Lung (tissue), 12 donors: ENCODE results near the gene ADGRA3. TPM values are rescaled to one million over a fixed set of nuclear protein-coding genes. Genes with fewer than 3 reads are reported as not detected.

Experiments used
- ATAC-seq: fragments of 200-7000 bp; cut with Tn5 transposase; one replicate; pipeline ENCODE4 v1.9.1; 2020; ENCODE audit warnings: moderate number of reproducible peaks; ENCODE audit not compliant: insufficient read depth, low FRiP score
- DNase-seq, 3 donors: peaks; one replicate each; pipeline ENCODE4 v3.0.0-alpha.2; 2013 to 2017
- H3K27ac ChIP-seq, 2 donors: one replicate each; pipeline ENCODE4 v1.5.1; 2013; ENCODE audit warnings: mild to moderate bottlenecking in 2 of 2, moderate library complexity in 2 of 2, control low read depth in 1 of 2, inconsistent platforms in 1 of 2, low read depth in 1 of 2, low read length in 1 of 2
- H3K27me3 ChIP-seq, 3 donors: one replicate each; pipeline ENCODE4 v1.5.1; 2013; ENCODE audit warnings: low read length in 2 of 3; ENCODE audit not compliant: control insufficient read depth in 3 of 3, insufficient read depth in 3 of 3
- H3K36me3 ChIP-seq, 4 donors: one replicate each; pipeline ENCODE4 v1.5.1; 2013; ENCODE audit warnings: low read length in 4 of 4, mild to moderate bottlenecking in 1 of 4, moderate library complexity in 1 of 4; ENCODE audit not compliant: control insufficient read depth in 4 of 4, insufficient read depth in 4 of 4
- H3K4me1 ChIP-seq, 5 donors: one replicate each; pipeline ENCODE4 v1.5.1; 2013; ENCODE audit warnings: low read length in 5 of 5, mild to moderate bottlenecking in 2 of 5, moderate library complexity in 1 of 5; ENCODE audit not compliant: control insufficient read depth in 5 of 5, insufficient read depth in 5 of 5
- H3K4me3 ChIP-seq: one replicate; pipeline ENCODE4 v1.5.1; 2013; ENCODE audit warnings: mild to moderate bottlenecking, control low read depth, moderate library complexity
- H3K9ac ChIP-seq, 2 donors: one replicate each; pipeline ENCODE4 v1.5.1; 2013; ENCODE audit warnings: low read length in 2 of 2, control low read depth in 1 of 2; ENCODE audit not compliant: insufficient read depth in 1 of 2
- H3K9me3 ChIP-seq, 4 donors: one replicate each; pipeline ENCODE4 v1.5.1; 2013; ENCODE audit warnings: low read length in 3 of 4, mild to moderate bottlenecking in 1 of 4, moderate library complexity in 1 of 4; ENCODE audit not compliant: control insufficient read depth in 4 of 4, insufficient read depth in 3 of 4
- CTCF ChIP-seq: IDR thresholded peaks from 2 replicates; pipeline ENCODE4 v1.5.1; 2012; ENCODE audit warnings: mild to moderate bottlenecking; ENCODE audit errors: control extremely low read depth, extremely low read depth
- WGBS, 2 donors: extraction: QIAGEN DNeasy Blood & Tissue Kit; methylation state at CpG; one replicate each; pipeline ENCODE4 v1.1.7; 2013; 5-methylcytosine and 5-hydroxymethylcytosine counted together
- polyA plus RNA-seq, 2 donors: library from polyadenylated mRNA; stranded (reverse); fragments of 200-250 nt; gene quantifications; one replicate each; pipeline ENCODE4 v1.2.1, GENCODE V29; 2013
- total RNA-seq, 2 donors: library from RNA; depleted of rRNA in 1 of 2; stranded (reverse); fragments of >200 nt in 1 of 2; gene quantifications; one replicate each; pipeline ENCODE4 v1.2.1, GENCODE V29; 2014 to 2021
- donor health status: control.
- donor health status: control.
- donor health status: Bipolar disorder and iron deficiency.
- donor health status: healthy.
- donor health status: DM: yes; HTN: yes; CAD: no.

The ADGRA3 gene
- total and polyA plus RNA-seq, 4 donors: 6.6 to 62.8 (median 11.9) TPM

- DNase-seq (peak in 2 of 3 donors; percentile 11 to 37), ATAC-seq (no peak)
- H3K4me3 ChIP-seq: no peak overlapping the region
- peak overlapping the region; percentile 41 to 70 for H3K27ac ChIP-seq
- H3K36me3 ChIP-seq: no peaks in the 10 kb centered on the region
- 69 to 91% methylated on average over 6 of the region's 6 CpGs for WGBS, 2 donors
- H3K27me3 ChIP-seq: no peaks in the 10 kb centered on the region
- H3K9me3 ChIP-seq: no peaks in the 10 kb centered on the region
- H3K4me1 ChIP-seq: peaks cover 0 to 26% (median 7%) of the 10 kb centered on the region in 5 donors
- no peak for TF ChIP-seq CTCF
- no peak overlapping the region for H3K9ac ChIP-seq
Measured at GRCh38 chr4:22500831-22501714, 14.8 kb downstream of the ADGRA3 start.

- Histone ChIP-seq H3K4me3 (no peak overlapping the region), H3K36me3 (no peaks in the 10 kb centered on the region), H3K9ac (no peak overlapping the region), H3K9me3 (no peaks in the 10 kb centered on the region), H3K27me3 (no peaks in the 10 kb centered on the region), H3K4me1 (peaks cover 0 to 27% (median 7%) of the 10 kb centered on the region in 5 donors), H3K27ac (peak overlapping the region in 1 of 2 donors; percentile 41)
- TF ChIP-seq CTCF: no peak
- DNase-seq (no peak), ATAC-seq (peak; percentile 31)
- 64 to 72% methylated on average over 8 of the region's 8 CpGs for WGBS, 2 donors
Measured at GRCh38 chr4:22500128-22500611, 15.7 kb downstream of the ADGRA3 start.

GRCh38 chr4:22498866-22499265 is 17.0 kb downstream of the ADGRA3 start:
- no peak for TF ChIP-seq CTCF
- Histone ChIP-seq H3K9ac (no peak overlapping the region), H3K4me1 (peaks cover 0 to 27% (median 7%) of the 10 kb centered on the region in 5 donors), H3K27ac (no peak overlapping the region), H3K9me3 (no peaks in the 10 kb centered on the region), H3K27me3 (no peaks in the 10 kb centered on the region), H3K4me3 (no peak overlapping the region), H3K36me3 (no peaks in the 10 kb centered on the region)
- ATAC-seq (no peak), DNase-seq (no peak)
- 77 to 83% methylated on average over 6 of the region's 6 CpGs for WGBS, 2 donors
